GM18505 (cell line): ENCODE results near the gene MAGI2.
"Not testable (repeated sequence)": the region's sequence is repeated elsewhere in the genome, so short reads cannot be mapped to it uniquely, and the experiment has no call there.

Experiments
- ATAC-seq: cut with Tn5 transposase; IDR thresholded peaks from one replicate; pipeline ENCODE4 v1.9.1; 2021; ENCODE audit not compliant: unreplicated experiment
- POLR2A ChIP-seq: IDR thresholded peaks from 4 replicates; pipeline ENCODE4 v1.6.1; 2011; ENCODE audit warnings: borderline replicate concordance; ENCODE audit not compliant: insufficient read depth, insufficient read length; ENCODE audit errors: extremely low read depth

MAGI2 gene

GRCh38 chr7:78355834-78356233, 1097.6 kb downstream of the MAGI2 start:
- no peak for ATAC-seq
- TF ChIP-seq POLR2A: no peak

- TF ChIP-seq POLR2A: no peak
- no peak for ATAC-seq
Measured at GRCh38 chr7:78350926-78351325, 1102.5 kb downstream of the MAGI2 start.

- TF ChIP-seq POLR2A: no peak
Measured at GRCh38 chr7:78350391-78350790, 1103.1 kb downstream of the MAGI2 start.

GRCh38 chr7:78346827-78347226, 1106.6 kb downstream of the MAGI2 start:
- TF ChIP-seq POLR2A: no peak
- no peak for ATAC-seq

More at GRCh38 chr7:78350391-78350790, 1103.1 kb downstream of the MAGI2 start:
- no peak for ATAC-seq

- no peak for TF ChIP-seq POLR2A
- no peak for ATAC-seq
Measured at GRCh38 chr7:78345979-78346378, 1107.5 kb downstream of the MAGI2 start.

GRCh38 chr7:78345293-78345911, 1108.1 kb downstream of the MAGI2 start:
- TF ChIP-seq POLR2A: no peak
- no peak for ATAC-seq

GRCh38 chr7:78334426-78334825, 1119.0 kb downstream of the MAGI2 start:
- TF ChIP-seq POLR2A: no peak
- ATAC-seq: no peak

GRCh38 chr7:78333530-78334425, 1119.7 kb downstream of the MAGI2 start:
- TF ChIP-seq POLR2A: no peak
- no peak for ATAC-seq

GRCh38 chr7:78329001-78329655, 1124.3 kb downstream of the MAGI2 start:
- ATAC-seq: no peak
- no peak for TF ChIP-seq POLR2A

GRCh38 chr7:78327718-78328117, 1125.7 kb downstream of the MAGI2 start:
- no peak for TF ChIP-seq POLR2A
- no peak for ATAC-seq

GRCh38 chr7:78326876-78327275, 1126.6 kb downstream of the MAGI2 start:
- no peak for TF ChIP-seq POLR2A
- no peak for ATAC-seq

- no peak for TF ChIP-seq POLR2A
- ATAC-seq: no peak
Measured at GRCh38 chr7:78326189-78326588, 1127.3 kb downstream of the MAGI2 start.

- no peak for TF ChIP-seq POLR2A
- ATAC-seq: no peak
Measured at GRCh38 chr7:78323118-78323517, 1130.3 kb downstream of the MAGI2 start.

GRCh38 chr7:78322231-78322630, 1131.2 kb downstream of the MAGI2 start:
- not testable (repeated sequence) for ATAC-seq
